Right renal pelvis (tissue), 4 donors: ENCODE data around the gene TUT4. TPM values are rescaled to one million over a fixed set of nuclear protein-coding genes. Genes with fewer than 3 reads are reported as not detected.

Experiments
- DNase-seq, 4 donors: peaks; one replicate each; pipeline ENCODE4 v3.0.0-alpha.2; 2013; ENCODE audit warnings: low read depth in 4 of 4, low spot score in 3 of 4, missing footprints in 1 of 4
- polyA plus RNA-seq, 4 donors: library from polyadenylated mRNA; unstranded; fragments of 120-200 nt; gene quantifications; one replicate each; pipeline ENCODE4 v1.2.1, GENCODE V29; 2013; ENCODE audit not compliant: insufficient read length in 4 of 4

TUT4 gene
- polyA plus RNA-seq, 4 donors, result 66.8 to 82.6 (median 80.8) TPM

GRCh38 chr1:52473039-52473438 is 79.9 kb downstream of the TUT4 start:
- DNase-seq, result no peak

GRCh38 chr1:52472384-52472783 is 80.5 kb downstream of the TUT4 start:
- no peak for DNase-seq

GRCh38 chr1:52469108-52469507 is 83.8 kb downstream of the TUT4 start:
- DNase-seq, result no peak

GRCh38 chr1:52463891-52464290 is 89.0 kb downstream of the TUT4 start:
- no peak for DNase-seq

DNA sequence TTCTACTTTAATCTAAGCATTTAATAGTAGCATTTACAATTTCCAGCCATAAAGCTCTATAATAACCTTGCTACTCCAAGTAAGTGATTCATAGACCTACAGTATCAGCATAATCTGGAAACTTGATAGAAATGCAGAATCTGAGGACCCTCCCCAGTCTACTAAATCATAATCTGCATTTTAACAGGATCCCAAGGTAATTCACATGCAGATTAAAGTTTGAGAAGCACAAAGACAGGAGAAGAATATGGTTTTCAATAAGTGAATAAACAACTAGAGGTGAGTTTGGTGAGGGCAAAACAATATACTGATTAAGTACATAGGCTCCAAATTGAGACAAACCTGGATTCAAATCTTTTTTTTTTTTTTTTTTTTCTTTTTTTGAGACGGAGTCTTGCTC is 91.1 kb downstream of the TUT4 start:
- no peak for DNase-seq

GRCh38 chr1:52460694-52461093 is 92.2 kb downstream of the TUT4 start:
- no peak for DNase-seq

DNA sequence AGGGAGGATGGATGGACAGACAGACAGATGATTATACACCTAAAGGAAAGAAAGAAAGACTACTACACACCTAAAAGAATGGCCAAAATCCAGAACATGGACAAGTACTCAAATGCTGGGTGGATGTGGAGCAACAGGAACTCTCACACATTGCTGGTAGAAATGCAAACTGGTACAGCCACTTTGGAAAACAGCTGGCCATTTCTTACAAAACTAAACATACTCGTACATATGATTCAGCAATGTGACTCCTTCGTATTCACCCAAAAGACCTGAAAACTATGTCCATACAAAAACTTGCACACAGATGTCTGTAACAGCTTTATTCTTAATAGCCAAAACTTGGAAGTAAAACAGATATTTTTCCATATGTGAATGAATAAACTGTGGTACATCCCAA is 97.2 kb downstream of the TUT4 start:
- no peak for DNase-seq

DNA sequence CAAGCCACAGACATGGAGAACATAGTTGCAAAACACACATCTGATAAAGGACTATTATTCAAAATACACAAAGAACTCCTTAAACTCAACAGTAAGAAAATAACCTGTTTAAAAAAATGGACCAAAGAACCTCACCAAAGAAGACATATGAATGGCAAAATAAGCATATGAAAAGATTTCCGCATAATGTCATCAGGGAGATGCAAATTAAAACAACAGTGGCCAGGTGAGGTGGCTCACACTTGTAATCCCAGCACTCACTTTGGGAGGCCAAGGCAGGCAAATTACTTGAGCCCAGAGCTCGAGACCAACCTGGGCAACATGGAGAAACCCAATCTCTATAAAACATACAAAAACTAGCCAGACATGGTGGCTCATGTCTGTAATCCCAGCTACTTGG is 98.1 kb downstream of the TUT4 start:
- no peak for DNase-seq

GRCh38 chr1:52454127-52454526 is 98.8 kb downstream of the TUT4 start:
- no peak for DNase-seq

GRCh38 chr1:52444463-52444862 is 108.4 kb downstream of the TUT4 start:
- no peak for DNase-seq

GRCh38 chr1:52439976-52440375 is 112.9 kb downstream of the TUT4 start:
- DNase-seq, result no peak

DNA sequence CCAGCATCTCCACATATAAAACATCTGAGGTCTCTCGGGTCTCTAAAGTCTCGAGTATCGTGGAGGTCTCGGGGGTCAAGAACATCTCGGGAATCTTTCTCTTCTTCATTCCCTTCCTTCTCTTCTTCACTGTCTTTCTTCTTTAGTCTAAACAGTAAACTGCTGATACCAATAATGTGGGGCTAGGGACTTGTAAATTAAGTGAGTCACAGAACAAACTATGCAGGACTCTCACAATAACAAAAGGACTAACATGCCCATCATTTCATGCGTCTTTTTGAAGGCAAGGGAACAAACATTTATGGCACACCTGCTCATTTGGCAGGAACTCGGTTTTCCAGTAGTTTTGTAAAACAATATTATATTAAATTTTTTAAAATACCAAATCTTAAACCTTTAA is 116.1 kb downstream of the TUT4 start:
- DNase-seq, result no peak

DNA sequence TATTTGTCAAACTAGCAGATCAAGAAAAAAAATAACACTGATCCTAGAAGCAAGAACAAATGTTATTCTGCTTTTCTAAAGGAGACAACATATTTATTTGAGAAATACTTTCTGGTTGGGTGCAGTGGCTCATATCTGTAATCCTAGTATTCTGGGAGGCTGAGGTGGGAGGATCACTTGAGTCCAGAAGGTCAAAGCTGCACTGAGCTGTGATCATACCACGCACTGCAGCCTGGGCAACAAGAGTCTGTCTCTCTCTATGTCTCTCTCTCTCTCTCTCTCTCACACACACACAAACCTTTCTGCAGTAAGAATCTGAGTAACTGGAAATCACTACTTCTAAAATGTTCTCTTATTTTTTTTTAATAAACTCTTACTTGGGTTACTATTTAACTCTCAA is 117.2 kb downstream of the TUT4 start:
- DNase-seq, result no peak

DNA sequence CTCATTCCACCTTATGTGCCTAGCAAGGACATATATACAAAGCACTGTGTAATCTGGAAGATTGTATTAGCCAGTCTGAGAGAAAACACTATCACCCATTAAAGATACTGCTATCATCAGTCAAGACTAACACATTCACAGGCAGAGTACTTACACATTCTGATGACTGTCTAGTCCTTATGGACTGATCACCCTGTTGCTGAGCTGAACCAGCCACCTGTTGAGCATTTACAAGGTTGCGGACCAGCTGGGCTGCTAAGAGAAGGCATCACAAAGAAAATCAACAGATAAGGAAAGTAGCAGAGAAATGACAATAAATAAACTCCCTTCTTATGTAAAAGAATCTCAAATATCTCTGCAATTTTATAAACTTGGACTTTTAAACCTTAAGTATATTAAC is 117.7 kb downstream of the TUT4 start:
- no peak for DNase-seq

DNA sequence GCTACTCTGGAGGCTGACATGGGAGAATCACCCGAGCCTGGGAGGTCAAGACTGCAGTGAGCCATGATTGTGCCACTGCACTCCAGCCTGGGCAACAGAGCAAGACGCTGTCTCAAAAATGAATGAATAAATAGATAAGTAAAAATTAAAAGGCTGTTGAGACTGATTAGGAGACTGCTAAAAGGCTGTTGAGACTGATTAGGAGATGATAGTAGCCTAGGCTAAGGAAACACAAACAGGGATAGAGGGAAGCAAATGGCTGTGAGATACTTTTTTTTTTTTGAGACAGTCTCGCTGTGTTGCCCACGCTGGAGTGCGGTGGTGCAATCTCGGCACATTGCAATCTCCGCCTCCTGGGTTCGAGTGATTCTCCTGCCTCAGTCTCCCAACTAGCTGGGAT is 120.1 kb downstream of the TUT4 start:
- no peak for DNase-seq

GRCh38 chr1:52427152-52427551 is 125.7 kb downstream of the TUT4 start:
- no peak for DNase-seq

DNA sequence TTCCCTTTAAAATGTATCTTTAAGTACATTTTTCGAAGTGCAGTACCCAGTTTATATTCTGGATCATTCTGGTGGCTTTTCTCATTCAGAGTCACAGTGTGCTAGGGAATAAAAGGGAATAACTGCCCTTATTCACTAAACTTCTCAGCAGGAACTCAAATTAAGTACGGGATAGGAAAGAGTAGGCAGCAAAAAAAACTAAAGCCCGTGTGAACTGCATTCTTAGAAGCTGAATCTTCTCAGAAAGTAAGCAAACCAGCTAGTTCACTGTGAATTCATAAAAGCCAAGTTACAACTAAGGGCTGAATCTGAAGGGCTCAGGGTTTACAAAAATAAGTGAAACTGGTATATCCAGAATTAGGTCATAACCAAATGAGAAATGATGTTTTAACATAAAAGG is 126.5 kb downstream of the TUT4 start:
- no peak for DNase-seq

- DNase-seq, result no peak
These were observed 128.1 kb downstream of the TUT4 start for GRCh38 chr1:52424813-52425212.

DNA sequence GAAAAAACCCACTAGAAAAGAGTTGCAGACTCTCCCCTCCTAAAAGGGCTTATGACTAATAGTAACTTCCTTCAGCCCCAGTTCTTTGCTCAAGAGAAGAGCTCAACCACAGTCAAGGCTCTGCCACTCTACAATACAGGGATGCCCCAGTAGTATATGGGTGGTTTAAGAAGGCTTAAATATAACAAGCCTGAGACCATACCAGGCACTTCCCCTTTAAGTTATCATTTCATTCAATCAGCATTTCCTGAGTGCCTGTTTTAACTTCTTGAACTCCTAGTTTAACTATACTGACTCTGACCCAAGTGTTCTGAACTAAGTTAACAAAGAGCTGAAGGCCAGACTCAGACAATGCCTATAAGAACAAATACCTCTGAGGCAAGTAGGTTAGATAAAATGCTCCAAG is 128.7 kb downstream of the TUT4 start:
- DNase-seq, result no peak

DNA sequence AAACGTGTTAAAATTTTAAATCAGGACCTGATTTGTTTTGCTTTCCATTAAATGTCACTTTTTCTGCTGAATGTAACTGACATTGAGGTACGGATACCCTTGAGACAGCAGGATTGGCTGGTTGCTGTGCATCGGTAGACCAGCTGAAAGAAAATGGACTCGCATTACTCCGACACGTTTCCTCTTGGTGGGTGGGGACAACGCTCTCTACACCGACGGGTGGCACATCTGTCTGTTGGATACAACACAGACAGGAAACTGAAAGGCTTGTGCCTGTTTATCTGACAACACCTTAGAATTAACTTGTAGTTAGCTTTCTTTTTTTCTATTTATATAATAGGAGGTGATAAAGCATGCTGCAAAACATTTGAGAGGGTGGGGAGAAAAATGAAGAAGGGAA is 129.1 kb downstream of the TUT4 start:
- DNase-seq, result no peak

DNA sequence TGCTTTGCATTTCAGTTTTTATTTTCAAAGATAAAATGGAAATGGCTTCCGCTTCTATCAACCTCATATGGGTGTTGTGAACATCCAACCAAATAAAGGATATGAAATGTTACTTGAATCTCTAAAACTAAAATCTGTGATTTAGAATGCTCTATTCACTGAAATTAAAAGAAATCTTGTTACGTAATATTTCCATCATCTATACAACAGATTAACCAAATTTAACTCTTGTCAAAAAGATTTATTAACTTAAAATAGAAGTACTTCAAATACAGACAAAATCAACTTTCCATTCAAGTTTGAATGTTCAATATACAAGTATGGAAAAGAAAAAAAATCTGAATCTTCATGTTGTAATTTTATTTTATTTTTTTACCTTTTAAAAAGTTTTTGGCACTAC is 129.8 kb downstream of the TUT4 start:
- no peak for DNase-seq

- DNase-seq, result no peak
These were observed 132.2 kb downstream of the TUT4 start for GRCh38 chr1:52420713-52421112.

- DNase-seq, result no peak
These were observed 136.1 kb downstream of the TUT4 start for GRCh38 chr1:52416811-52417210.

GRCh38 chr1:52414942-52415341 is 137.9 kb downstream of the TUT4 start:
- no peak for DNase-seq
